Smooth muscle cell (in vitro differentiated cells): ENCODE results near the gene SHANK1. TPM values are rescaled to one million over a fixed set of nuclear protein-coding genes. Genes with fewer than 3 reads are reported as not detected.
A peak's percentile ranks its signal among the peaks of the same experiment; 100 is the strongest.

Experiments used
- DNase-seq: peaks from one replicate; lab custom pipeline; 2025; ENCODE audit not compliant: unreplicated experiment; lab: John Stamatoyannopoulos, UW
- H2AFZ ChIP-seq: fragments of 200-600 bp; sonication (generic); 2 replicates; pipeline ENCODE4 v1.6.0; 2016; ENCODE audit warnings: antibody characterized with exemption, low read depth, mild to moderate bottlenecking
- H3F3A ChIP-seq: fragments of 200-600 bp; sonication (generic); 2 replicates; pipeline ENCODE4 v1.6.0; 2017; ENCODE audit warnings: antibody characterized with exemption, low read depth
- H3K27ac ChIP-seq: fragments of 200-600 bp; sonication (generic); 2 replicates; pipeline ENCODE4 v1.5.1; 2016; ENCODE audit warnings: low read depth, mild to moderate bottlenecking
- H3K27me3 ChIP-seq: fragments of 200-600 bp; sonication (generic); 2 replicates; pipeline ENCODE4 v1.6.1; 2016; ENCODE audit warnings: low read depth, mild to moderate bottlenecking
- H3K36me3 ChIP-seq: fragments of 200-600 bp; sonication (generic); 2 replicates; pipeline ENCODE4 v1.5.1; 2016; ENCODE audit warnings: low read depth
- H3K4me1 ChIP-seq: fragments of 200-600 bp; sonication (generic); 2 replicates; pipeline ENCODE4 v1.5.1; 2016; ENCODE audit warnings: low read depth
- H3K4me2 ChIP-seq: fragments of 200-600 bp; sonication (generic); 2 replicates; pipeline ENCODE4 v1.6.0; 2016; ENCODE audit warnings: mild to moderate bottlenecking
- H3K4me3 ChIP-seq: fragments of 200-600 bp; sonication (generic); 2 replicates; pipeline ENCODE4 v1.5.1; 2016; ENCODE audit warnings: mild to moderate bottlenecking
- H3K79me2 ChIP-seq: fragments of 200-600 bp; sonication (generic); 2 replicates; pipeline ENCODE4 v1.6.0; 2016; ENCODE audit warnings: low read depth, mild to moderate bottlenecking
- H3K9ac ChIP-seq: fragments of 200-600 bp; sonication (generic); 2 replicates; pipeline ENCODE4 v1.6.0; 2016; ENCODE audit warnings: low read depth
- H3K9me3 ChIP-seq: fragments of 200-600 bp; sonication (generic); replicated peaks from 2 replicates; pipeline ENCODE4 v1.5.1; 2016; ENCODE audit warnings: low read depth
- H4K20me1 ChIP-seq: fragments of 200-600 bp; sonication (generic); 2 replicates; pipeline ENCODE4 v1.6.0; 2016; ENCODE audit warnings: low read depth
- whole genome bisulfite sequencing: methylation state at CpG from one replicate; pipeline ENCODE4 v1.1.7; 2016; ENCODE audit warnings: low lambda C conversion rate; 5-methylcytosine and 5-hydroxymethylcytosine counted together
- polyA plus RNA-seq: library from polyadenylated mRNA; unstranded; fragments of >200 nt; fragmentation: Nextera tagmentation; extraction: Ambion mirVana; gene quantifications from 2 replicates; pipeline ENCODE4 v1.2.1, GENCODE V29; 2016
- total RNA-seq: library from RNA; depleted of rRNA; stranded (reverse); fragments of >200 nt; gene quantifications from 2 replicates; pipeline ENCODE4 v1.2.3, GENCODE V29; 2014
- TF ChIP-seq, protein P1 (sequence below): fragments of 200-600 bp; sonication (generic); IDR thresholded peaks from 2 replicates; pipeline ENCODE4 v1.5.1; 2017; ENCODE audit warnings: borderline replicate concordance, mild to moderate bottlenecking, antibody characterized with exemption; ENCODE audit not compliant: insufficient read depth, poor library complexity, severe bottlenecking

The SHANK1 gene
- total and polyA plus RNA-seq, 2 experiments from 2014 or later: 1.0 to 4.1 TPM

DNA sequence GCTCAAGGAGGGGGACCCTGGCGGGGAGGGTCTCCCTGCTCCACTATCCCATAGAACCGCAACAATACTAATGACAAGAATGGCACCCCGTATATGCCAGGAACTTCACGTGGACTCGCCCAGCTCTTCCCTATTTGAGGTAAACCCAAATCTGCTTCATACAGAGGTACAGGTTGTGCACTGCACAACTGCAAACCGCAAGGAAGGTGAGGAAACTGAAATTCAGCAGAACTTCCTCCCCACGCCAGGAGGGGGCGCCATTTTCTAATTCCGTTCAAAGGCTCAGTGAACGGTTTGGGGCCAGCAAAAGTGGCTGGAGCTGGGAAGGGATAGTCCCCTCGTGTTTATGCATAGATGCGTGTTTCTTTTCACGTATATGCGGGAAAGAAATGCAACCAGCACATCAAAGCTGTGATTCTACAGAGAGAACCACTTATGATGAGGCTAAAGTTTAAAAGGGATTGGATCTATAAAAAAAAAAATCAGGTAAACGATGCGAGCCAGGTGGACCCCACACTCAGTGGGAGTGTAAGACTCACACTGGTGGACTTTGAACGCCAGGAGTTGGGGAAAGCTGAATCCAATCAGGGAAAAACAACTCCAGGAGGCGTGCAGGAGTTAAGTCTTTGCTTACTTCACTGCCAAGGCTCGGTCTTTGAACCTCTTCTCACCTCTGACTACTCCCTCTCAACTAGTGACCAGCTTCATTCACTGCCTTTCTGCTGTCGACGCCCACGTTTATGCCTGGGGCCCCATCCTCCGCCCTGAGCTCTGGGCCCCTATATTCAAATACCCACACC lies 50.1 kb downstream of the SHANK1 start:
- TF ChIP-seq, protein P1, sequence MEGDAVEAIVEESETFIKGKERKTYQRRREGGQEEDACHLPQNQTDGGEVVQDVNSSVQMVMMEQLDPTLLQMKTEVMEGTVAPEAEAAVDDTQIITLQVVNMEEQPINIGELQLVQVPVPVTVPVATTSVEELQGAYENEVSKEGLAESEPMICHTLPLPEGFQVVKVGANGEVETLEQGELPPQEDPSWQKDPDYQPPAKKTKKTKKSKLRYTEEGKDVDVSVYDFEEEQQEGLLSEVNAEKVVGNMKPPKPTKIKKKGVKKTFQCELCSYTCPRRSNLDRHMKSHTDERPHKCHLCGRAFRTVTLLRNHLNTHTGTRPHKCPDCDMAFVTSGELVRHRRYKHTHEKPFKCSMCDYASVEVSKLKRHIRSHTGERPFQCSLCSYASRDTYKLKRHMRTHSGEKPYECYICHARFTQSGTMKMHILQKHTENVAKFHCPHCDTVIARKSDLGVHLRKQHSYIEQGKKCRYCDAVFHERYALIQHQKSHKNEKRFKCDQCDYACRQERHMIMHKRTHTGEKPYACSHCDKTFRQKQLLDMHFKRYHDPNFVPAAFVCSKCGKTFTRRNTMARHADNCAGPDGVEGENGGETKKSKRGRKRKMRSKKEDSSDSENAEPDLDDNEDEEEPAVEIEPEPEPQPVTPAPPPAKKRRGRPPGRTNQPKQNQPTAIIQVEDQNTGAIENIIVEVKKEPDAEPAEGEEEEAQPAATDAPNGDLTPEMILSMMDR: peak; percentile 94
- peaks cover 72% of the 10 kb centered on the region for H3K27me3 ChIP-seq
- DNase-seq: peak; percentile 1

DNA sequence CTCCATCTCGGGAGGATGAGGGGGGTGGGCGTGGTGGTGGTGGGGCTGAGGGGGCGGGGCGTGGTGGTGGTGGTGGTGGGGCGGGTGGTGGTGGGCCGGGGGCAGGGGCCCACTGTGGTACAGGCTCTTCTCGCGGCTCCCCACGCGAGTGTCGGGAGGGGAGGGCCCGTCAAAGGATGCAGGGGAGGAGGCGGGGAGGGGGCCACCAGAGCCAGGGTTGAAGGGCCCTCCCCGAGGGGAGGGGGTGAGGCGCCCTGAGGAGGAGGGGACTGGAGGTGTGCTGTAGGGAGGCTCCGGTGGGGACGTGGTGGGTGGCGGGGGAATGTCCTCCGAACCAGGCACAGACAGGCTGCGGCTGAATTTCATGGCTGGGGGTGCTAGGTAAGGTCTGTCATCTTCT lies 50.7 kb downstream of the SHANK1 start:
- Histone ChIP-seq H3K27me3 (peaks cover 71% of the 10 kb centered on the region), H3K27ac (no peak overlapping the region), H3K36me3 (no peaks in the 10 kb centered on the region), H3K9me3 (no peaks in the 10 kb centered on the region), H4K20me1 (no peaks in the 10 kb centered on the region), H3K4me2 (no peak overlapping the region), H3K9ac (no peak overlapping the region), H2AFZ (no peak overlapping the region), H3K4me3 (no peak overlapping the region), H3F3A (no peaks in the 10 kb centered on the region), H3K4me1 (no peaks in the 10 kb centered on the region), H3K79me2 (no peaks in the 10 kb centered on the region)
- TF ChIP-seq, protein P1: no peak
- DNase-seq: no peak
- WGBS: 70% methylated on average over 7 of the region's 20 CpGs

More for the DNA sequence above, 50.1 kb downstream of the SHANK1 start:
- no peak overlapping the region for H3K4me3 ChIP-seq
- H4K20me1 ChIP-seq: no peaks in the 10 kb centered on the region
- WGBS: 56% methylated on average over 23 of the region's 23 CpGs
- no peaks in the 10 kb centered on the region for H3K9me3 ChIP-seq
- no peak overlapping the region for H3K27ac ChIP-seq
- H3K79me2 ChIP-seq: no peaks in the 10 kb centered on the region
- H3K4me2 ChIP-seq: no peak overlapping the region
- no peaks in the 10 kb centered on the region for H3F3A ChIP-seq
- H3K36me3 ChIP-seq: no peaks in the 10 kb centered on the region
- no peak overlapping the region for H3K9ac ChIP-seq
- no peaks in the 10 kb centered on the region for H3K4me1 ChIP-seq
- no peak overlapping the region for H2AFZ ChIP-seq

DNA sequence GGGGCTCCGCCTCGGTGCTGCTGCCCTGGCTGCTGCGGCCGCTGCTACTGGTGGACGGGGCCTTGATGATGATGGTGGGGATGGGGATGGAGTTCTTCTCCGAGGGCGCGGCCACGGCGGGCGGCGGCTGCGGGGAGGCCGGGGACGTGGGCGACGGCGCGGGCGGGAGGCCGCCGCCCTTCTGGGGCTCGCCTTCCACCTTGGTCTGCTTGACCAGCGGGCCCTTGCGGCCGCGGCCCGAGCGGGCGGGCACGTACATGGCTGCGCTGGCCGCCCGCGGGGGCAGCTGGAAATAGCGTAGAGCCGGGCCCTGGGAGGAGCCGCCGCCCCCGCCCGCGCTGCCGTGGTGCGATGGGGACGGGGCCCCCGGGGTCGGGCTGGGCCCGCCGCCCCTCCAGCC lies 51.2 kb downstream of the SHANK1 start:
- Histone ChIP-seq H3K36me3 (no peaks in the 10 kb centered on the region), H2AFZ (no peak overlapping the region), H3K9ac (no peak overlapping the region), H3K27me3 (peaks cover 66% of the 10 kb centered on the region), H3K9me3 (no peaks in the 10 kb centered on the region), H3K27ac (no peak overlapping the region), H4K20me1 (no peaks in the 10 kb centered on the region), H3K4me3 (no peak overlapping the region), H3F3A (no peaks in the 10 kb centered on the region), H3K79me2 (no peaks in the 10 kb centered on the region), H3K4me1 (no peaks in the 10 kb centered on the region), H3K4me2 (peak overlapping the region; percentile 51)
- DNase-seq: no peak
- TF ChIP-seq, protein P1: no peak
- WGBS: no CpG with 5 or more reads among the region's 49 CpGs

DNA sequence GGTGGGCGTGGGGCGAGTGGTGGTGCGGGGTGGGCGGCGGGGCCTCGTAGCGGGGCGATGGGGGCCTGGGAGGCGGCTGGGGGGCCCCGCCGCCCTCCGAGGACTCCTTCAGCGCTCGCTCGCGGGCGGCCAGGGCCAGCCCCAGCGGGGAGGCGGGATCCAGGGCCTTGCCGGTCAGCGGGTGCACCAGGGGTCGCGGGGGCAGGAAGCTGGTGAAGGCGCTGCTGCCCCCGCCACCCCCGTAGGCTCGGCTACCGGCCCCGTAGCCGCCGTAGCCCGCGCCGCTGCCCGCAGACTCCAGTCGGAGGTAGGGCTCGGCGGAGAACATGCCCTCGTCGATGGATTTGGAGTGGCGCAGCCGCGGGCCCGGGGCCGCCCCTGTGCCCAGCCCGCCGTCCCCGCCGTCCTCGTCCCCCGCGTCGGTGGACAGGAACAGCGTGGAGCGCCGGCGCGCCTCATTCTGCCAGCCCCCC lies 51.8 kb downstream of the SHANK1 start:
- no peaks in the 10 kb centered on the region for H3F3A ChIP-seq
- no peak overlapping the region for H2AFZ ChIP-seq
- H3K9me3 ChIP-seq: no peaks in the 10 kb centered on the region
- DNase-seq: no peak
- no peaks in the 10 kb centered on the region for H3K4me1 ChIP-seq
- H3K79me2 ChIP-seq: no peaks in the 10 kb centered on the region
- H3K27ac ChIP-seq: no peak overlapping the region
- no CpG with 5 or more reads among the region's 58 CpGs for WGBS
- H3K27me3 ChIP-seq: peaks cover 60% of the 10 kb centered on the region
- TF ChIP-seq, protein P1: no peak
- H3K4me3 ChIP-seq: no peak overlapping the region
- peak overlapping the region; percentile 51 for H3K4me2 ChIP-seq
- H3K9ac ChIP-seq: no peak overlapping the region
- no peaks in the 10 kb centered on the region for H3K36me3 ChIP-seq
- no peaks in the 10 kb centered on the region for H4K20me1 ChIP-seq
